Measurements from ENCODE around the gene PCID2.
"Not testable (repeated sequence)": the region's sequence is repeated elsewhere in the genome, so short reads cannot be mapped to it uniquely, and the experiment has no call there.

DNA sequence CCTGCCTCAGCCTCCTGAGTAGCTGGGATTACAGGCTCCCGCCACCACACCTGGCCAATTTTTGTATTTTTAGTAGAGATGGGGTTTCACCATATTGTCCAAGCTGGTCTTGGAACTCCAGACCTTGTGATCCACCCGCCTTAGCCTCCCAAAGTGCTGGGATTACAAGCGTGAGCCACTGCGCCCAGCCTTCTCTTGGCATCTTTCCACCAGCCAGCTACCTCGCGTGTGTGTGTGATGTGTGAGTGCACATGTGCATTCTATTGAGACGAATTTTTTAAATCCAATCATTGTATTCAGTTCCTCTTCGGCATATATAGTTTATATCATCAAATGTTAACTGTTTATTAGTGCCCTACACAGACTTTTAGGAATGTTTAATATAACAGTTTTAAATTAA is 33.2 kb upstream of the PCID2 start:
- TF ChIP-seq, protein P1, sequence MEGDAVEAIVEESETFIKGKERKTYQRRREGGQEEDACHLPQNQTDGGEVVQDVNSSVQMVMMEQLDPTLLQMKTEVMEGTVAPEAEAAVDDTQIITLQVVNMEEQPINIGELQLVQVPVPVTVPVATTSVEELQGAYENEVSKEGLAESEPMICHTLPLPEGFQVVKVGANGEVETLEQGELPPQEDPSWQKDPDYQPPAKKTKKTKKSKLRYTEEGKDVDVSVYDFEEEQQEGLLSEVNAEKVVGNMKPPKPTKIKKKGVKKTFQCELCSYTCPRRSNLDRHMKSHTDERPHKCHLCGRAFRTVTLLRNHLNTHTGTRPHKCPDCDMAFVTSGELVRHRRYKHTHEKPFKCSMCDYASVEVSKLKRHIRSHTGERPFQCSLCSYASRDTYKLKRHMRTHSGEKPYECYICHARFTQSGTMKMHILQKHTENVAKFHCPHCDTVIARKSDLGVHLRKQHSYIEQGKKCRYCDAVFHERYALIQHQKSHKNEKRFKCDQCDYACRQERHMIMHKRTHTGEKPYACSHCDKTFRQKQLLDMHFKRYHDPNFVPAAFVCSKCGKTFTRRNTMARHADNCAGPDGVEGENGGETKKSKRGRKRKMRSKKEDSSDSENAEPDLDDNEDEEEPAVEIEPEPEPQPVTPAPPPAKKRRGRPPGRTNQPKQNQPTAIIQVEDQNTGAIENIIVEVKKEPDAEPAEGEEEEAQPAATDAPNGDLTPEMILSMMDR (IDR thresholded peaks at IDR 0.05): not testable (repeated sequence)
- not testable (repeated sequence) for TF ChIP-seq POLR2A (IDR thresholded peaks at IDR 0.05)

All from heart left ventricle (tissue), 13 donors.